NCI-H2081 (cell line): ENCODE results near the gene GDPD4.
A peak's percentile ranks its signal among the peaks of the same experiment; 100 is the strongest.

Experiments
- DNase-seq, 2 experiments: peaks; one replicate each; lab custom pipeline; 2025; lab: John Stamatoyannopoulos, UW

The GDPD4 gene

GRCh38 chr11:77294040-77294439 is 7.4 kb downstream of the GDPD4 start:
- DNase-seq, result no peak

GRCh38 chr11:77289737-77290136 is 11.7 kb downstream of the GDPD4 start:
- DNase-seq, result no peak

- DNase-seq, result no peak
Observed at GRCh38 chr11:77287615-77288273, 13.7 kb downstream of the GDPD4 start.

DNA sequence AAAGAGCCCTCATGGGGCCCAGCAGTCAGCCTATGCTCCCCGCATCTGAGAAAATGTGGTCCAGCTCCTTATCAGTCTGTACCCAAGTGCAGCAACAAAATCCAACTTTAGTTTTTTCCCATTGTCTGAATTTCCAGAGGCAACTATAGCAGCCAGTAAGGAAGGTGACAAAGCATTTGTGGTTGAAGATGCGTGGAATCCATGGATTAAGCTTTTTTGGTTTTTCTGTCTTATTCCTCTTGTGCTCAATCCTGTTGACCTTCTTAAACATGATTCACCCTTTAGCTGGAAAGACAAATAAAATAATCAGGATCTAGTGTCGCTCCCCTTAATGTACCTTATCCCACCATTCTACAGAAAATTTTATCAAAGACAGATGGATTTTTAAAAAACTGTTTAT is 14.3 kb downstream of the GDPD4 start:
- DNase-seq, result no peak

DNA sequence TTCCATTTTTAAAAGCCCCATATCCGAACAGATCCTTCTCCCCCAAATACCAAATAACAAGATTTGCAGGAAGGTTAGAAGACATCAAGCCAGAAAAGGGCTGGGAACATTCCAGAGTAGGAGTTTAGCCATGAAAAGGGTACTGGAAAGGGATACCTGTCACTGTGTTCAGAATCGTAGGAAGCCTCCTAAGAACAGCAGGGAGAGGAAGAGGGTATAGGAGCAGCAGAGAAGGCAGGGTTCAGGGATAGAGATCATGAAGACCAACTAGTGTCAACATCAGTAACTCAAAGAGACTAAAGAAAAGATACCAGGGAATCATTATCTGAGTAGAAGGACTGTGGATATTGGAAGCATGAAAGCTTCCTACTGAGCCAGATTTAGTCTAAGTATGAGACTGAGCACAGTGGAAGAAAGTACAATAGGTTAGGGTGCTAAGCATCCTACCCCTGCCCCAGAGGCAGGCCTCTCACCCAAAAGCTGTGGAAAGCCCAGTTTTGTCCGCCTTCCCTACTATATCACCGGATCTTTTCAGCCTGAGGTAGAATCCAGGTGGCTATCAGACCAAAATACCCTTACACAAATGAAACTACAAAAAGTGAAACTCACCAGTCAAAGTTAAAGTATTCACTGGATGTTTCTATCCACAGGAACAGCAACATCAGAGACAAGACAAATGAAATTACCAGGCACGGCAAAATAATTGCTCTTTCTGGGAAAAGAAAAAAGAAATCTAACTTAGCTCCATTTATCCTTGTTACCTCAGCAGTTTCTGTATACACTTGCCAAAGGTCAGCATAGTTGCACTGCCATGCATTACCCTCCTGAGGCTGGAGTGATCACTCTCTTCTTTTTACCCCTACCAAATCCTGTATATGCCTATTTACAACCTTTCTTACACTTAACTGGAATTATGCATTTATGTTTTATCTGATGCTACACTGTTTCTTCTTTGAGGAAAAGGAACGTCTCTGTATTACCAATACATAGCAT is 16.7 kb downstream of the GDPD4 start:
- DNase-seq, result no peak

DNA sequence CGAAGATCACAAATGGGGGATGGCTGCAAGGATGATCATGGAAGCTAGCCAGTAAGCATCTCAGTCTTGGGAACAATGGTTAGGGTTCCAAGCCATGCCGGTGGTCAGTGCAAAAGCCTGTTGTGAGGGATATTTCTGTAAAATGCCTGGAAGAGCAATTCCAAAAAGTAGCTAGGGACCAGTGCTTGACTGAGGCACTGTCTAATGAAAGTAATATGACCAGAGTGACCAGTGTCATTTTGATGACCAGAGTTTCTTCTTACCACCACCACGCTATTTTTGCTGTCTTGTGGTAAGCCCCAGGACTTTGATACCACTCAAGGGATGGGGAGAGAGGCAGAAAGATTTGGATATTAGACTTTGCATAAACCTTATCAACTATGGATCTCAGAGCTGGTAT is 18.4 kb downstream of the GDPD4 start:
- no peak for DNase-seq

DNA sequence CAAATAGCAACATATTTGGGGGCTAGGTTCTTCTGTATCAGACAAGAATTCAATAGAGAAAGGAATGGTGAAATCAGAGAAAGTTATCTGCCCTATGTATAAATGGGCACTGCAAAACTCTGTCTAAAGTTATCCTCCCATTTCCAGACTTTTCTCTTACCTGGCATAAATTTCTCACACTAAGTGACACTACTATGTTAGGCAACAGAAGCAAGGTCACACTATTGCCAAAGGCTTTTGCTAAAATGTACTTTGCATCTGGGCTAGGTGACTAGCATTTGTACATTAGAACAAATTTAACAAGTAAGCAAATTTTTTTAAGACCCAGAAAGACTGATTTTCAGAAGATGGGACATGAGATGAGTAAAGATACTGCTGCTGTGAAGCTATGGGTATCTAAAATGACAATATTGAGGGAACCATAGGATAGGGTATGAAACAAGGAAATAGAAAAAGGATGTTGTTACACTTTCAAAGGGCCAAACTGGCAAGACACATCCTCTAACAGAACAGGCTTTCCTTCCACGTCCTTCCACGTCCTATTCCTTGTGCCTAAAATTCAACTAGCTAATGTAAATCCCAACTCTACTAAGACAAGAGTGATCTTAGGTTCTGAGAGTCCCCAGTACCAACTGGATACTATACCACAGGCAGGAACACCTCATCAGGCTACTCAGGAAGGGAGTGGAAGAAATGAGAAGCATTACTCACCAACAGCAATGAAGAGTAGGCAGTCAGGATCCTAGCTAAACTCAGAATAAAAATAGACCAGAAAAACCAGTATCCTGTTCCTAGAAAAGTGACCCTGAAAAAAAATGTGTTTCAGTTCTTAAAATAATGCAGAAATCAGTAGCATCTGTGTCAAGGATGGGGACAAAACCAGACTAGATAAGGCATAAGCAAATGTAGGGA is 22.6 kb downstream of the GDPD4 start:
- DNase-seq, result no peak

GRCh38 chr11:77276271-77276670 is 25.2 kb downstream of the GDPD4 start:
- no peak for DNase-seq

DNA sequence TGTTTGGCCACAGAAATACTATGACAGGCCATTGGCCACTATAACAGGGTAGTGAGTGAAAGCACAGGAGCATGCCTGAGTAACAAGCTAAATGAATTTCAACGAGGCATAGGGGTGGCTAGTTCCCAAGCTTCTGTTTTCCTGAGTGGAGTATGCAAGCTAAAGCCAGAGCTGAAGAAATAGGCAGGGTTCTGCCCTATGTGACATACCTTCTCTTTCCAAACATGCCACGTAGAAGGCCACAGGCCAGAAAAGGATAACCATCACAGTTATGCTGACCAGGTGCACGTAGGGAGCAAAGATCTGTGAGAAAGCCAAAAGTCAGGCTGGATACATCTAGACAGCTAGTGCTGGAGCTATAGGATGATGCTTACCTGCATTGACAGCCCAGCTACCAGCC is 30.6 kb downstream of the GDPD4 start:
- DNase-seq, result no peak

DNA sequence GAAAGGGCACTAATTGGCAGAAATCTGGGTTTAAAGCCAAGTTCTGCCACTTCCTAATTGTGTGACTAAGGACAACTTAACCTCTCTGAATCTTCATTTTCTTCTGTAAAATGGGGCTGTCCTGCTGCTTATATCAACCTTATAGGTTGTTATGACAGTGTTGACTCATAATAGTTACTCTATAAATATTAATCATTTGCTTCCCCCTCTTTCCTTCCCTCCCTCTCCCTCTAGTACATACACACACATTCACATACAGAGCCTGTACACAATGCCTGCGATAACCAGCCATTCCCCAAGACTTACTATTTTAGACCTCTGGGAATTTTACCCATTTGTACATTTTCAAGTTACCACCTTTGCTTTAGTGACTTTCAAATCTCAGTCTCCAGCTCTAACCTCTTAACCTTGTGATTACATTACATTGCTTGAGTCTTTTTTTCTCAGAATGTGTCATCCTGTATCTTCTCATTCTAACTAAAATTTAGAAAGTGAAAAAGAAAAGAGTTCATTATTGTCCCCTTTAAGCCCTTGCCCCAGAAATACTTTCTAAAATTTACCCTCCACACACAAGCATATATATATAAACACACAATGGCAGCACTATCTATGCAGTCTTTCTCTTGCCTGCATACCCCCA is 31.9 kb downstream of the GDPD4 start:
- DNase-seq, result no peak

DNA sequence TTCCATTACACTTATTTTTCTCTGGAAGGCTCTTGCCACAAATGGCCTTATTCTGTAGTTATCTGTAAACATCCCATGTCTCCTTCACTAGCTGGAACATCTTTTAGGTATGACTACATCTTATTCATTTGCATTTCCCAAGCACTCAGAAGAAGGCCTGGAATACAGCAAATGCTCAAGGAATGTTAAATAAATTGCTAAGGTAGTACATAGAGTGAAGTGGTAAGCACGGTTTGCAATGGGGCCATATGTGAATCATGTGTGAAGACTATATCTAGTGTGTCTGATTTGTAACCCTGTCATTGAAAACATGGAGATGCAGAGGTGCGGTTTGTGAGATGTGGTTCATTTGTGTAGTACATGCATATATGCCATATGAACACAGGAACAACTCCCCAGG is 33.5 kb downstream of the GDPD4 start:
- DNase-seq, result no peak

DNA sequence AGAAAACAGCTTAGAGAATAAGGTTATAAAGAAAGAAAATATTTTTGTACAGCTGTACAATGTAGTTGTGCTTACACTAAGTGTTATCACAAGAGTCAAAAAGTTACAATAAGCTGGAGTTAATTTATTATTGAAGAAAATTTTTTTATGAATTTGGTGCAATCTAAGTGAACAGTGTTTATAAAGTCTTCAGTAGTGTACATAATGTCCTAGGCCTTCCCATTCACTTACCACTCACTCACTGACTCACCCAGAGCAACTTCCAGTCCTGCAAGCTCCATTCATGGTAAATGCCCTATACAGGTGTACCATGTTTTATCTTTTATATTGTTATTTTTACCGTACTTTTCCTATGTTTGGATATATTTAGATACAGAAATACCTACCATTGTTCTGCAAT is 34.7 kb downstream of the GDPD4 start:
- no peak for DNase-seq

DNA sequence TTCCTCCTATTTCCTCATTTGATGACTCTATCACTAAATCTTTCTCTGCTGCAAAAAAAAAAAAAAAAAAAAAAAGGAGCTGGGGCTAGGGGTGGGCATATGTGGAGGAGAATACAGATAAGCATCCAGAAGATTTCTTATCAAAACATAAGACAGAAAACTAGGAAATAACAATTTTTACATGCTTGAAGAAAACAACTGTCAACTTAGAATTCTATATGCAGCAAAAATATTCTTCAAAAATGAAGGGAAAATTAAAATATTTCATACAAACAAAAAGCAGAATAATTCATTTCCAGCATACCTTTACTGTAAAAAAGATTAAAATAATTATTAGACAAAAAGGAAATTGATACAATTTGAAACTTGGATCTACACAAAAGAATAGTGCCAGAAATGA is 38.7 kb downstream of the GDPD4 start:
- no peak for DNase-seq

DNA sequence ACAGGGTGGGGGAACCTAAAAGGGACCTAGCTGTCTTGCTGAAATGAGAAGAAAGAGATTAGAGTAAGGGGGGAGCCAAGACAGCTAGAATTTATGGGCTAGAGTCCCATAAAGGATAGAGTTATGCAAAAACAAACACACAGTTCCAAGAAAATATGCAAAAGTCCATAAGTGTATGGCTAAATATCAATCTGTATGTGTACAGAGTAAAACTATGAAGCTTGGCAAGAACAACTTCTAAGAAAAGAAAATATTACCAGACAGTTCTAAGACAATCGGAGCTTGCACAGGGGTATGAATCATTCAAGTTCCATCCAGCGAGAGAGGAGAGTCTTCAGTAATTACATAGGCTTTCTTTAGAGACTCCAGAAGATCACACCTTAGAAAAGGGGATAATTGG is 41.8 kb downstream of the GDPD4 start:
- no peak for DNase-seq

DNA sequence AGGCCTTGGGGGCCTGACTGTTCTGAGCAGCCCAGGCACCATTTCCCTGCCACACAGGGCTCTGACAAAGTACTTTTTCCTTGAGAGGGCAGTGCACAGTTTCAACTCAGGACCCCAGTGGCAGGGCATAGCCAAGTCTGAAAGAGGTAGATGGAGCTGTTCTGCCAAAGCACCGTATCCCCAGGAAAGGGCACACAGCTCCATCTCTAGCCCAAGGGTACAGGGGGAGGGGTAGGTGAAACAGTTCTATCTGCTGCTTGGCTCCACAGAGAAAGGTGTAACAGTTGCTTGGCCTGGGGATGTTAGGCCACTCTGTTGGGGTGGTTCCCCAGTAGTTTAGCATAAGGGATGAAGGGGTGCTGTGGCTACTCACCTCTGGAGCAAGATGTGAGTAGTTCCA is 47.8 kb downstream of the GDPD4 start:
- no peak for DNase-seq

- DNase-seq, result peak in 1 of 2 experiments; percentile 5
Observed at GRCh38 chr11:77252555-77253270, 48.8 kb downstream of the GDPD4 start.

GRCh38 chr11:77250881-77251640 is 50.4 kb downstream of the GDPD4 start:
- DNase-seq, result no peak

- DNase-seq, result no peak
Observed at GRCh38 chr11:77249427-77249826, 52.1 kb downstream of the GDPD4 start.

- no peak for DNase-seq
Observed at GRCh38 chr11:77244277-77245027, 57.0 kb downstream of the GDPD4 start.

GRCh38 chr11:77236901-77237300 is 64.6 kb downstream of the GDPD4 start:
- no peak for DNase-seq
